Stomach (tissue), 4 donors: ENCODE results near the gene ERI2.

Experiments
- CTCF ChIP-seq, 7 experiments: fragments of 450-650 bp in 4 of 7; fragments of 200-600 bp in 3 of 7; sonication (generic) in 3 of 7; IDR thresholded peaks; one replicate each; pipeline ENCODE4 v1.5.1; 2016 to 2019; ENCODE audit warnings: antibody characterized with exemption in 7 of 7, control low read depth in 2 of 7, mild to moderate bottlenecking in 1 of 7
- EP300 ChIP-seq: sonication (generic); formaldehyde crosslinking; IDR thresholded peaks from one replicate; pipeline ENCODE4 v1.6.1; 2017; ENCODE audit warnings: antibody characterized with exemption
- POLR2A ChIP-seq, 4 donors: fragments of 450-650 bp; IDR thresholded peaks; one replicate each; pipeline ENCODE4 v1.6.1; 2016; ENCODE audit warnings: antibody characterized with exemption in 4 of 4, control low read depth in 2 of 4, mild to moderate bottlenecking in 1 of 4, moderate library complexity in 1 of 4

GRCh38 chr16:20818929-20819585 is 12.8 kb upstream of the ERI2 start:
- TF ChIP-seq EP300 (no peak), CTCF (IDR thresholded peaks at IDR 0.05) (no peak), POLR2A (IDR thresholded peaks at IDR 0.05) (no peak)
